HL-60 (cell line): ENCODE results near the gene ETV6.

Source experiments
- POLR2AphosphoS5 ChIP-seq: IDR thresholded peaks from 2 replicates; pipeline ENCODE4 v1.6.1; 2012; ENCODE audit warnings: low read depth
- SPI1 ChIP-seq: IDR thresholded peaks from 2 replicates; pipeline ENCODE4 v1.6.1; 2012; ENCODE audit warnings: low read depth, mild to moderate bottlenecking, borderline replicate concordance
- TF ChIP-seq, protein P1 (sequence below): IDR thresholded peaks from one replicate; pipeline ENCODE4 v1.5.1; 2011; ENCODE audit warnings: low read length, control low read depth, inconsistent platforms; ENCODE audit not compliant: insufficient read depth
- TF ChIP-seq, protein P2 (sequence below): IDR thresholded peaks from 2 replicates; pipeline ENCODE4 v1.6.1; 2012; ENCODE audit warnings: low read depth; ENCODE audit not compliant: insufficient replicate concordance

- TF ChIP-seq, protein P1, sequence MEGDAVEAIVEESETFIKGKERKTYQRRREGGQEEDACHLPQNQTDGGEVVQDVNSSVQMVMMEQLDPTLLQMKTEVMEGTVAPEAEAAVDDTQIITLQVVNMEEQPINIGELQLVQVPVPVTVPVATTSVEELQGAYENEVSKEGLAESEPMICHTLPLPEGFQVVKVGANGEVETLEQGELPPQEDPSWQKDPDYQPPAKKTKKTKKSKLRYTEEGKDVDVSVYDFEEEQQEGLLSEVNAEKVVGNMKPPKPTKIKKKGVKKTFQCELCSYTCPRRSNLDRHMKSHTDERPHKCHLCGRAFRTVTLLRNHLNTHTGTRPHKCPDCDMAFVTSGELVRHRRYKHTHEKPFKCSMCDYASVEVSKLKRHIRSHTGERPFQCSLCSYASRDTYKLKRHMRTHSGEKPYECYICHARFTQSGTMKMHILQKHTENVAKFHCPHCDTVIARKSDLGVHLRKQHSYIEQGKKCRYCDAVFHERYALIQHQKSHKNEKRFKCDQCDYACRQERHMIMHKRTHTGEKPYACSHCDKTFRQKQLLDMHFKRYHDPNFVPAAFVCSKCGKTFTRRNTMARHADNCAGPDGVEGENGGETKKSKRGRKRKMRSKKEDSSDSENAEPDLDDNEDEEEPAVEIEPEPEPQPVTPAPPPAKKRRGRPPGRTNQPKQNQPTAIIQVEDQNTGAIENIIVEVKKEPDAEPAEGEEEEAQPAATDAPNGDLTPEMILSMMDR, result no peak
- no peak for TF ChIP-seq SPI1
- TF ChIP-seq, protein P2, sequence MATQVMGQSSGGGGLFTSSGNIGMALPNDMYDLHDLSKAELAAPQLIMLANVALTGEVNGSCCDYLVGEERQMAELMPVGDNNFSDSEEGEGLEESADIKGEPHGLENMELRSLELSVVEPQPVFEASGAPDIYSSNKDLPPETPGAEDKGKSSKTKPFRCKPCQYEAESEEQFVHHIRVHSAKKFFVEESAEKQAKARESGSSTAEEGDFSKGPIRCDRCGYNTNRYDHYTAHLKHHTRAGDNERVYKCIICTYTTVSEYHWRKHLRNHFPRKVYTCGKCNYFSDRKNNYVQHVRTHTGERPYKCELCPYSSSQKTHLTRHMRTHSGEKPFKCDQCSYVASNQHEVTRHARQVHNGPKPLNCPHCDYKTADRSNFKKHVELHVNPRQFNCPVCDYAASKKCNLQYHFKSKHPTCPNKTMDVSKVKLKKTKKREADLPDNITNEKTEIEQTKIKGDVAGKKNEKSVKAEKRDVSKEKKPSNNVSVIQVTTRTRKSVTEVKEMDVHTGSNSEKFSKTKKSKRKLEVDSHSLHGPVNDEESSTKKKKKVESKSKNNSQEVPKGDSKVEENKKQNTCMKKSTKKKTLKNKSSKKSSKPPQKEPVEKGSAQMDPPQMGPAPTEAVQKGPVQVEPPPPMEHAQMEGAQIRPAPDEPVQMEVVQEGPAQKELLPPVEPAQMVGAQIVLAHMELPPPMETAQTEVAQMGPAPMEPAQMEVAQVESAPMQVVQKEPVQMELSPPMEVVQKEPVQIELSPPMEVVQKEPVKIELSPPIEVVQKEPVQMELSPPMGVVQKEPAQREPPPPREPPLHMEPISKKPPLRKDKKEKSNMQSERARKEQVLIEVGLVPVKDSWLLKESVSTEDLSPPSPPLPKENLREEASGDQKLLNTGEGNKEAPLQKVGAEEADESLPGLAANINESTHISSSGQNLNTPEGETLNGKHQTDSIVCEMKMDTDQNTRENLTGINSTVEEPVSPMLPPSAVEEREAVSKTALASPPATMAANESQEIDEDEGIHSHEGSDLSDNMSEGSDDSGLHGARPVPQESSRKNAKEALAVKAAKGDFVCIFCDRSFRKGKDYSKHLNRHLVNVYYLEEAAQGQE, result no peak
- TF ChIP-seq POLR2AphosphoS5, result no peak
Measured at GRCh38 chr12:11905534-11905933, 256.1 kb downstream of the ETV6 start.
